Neural cell (in vitro differentiated cells): ENCODE results near the gene CTSL.

Experiments
- CTCF ChIP-seq: fragments of 450-650 bp; IDR thresholded peaks from 2 replicates; pipeline ENCODE4 v1.5.1; 2014; ENCODE audit warnings: antibody characterized with exemption, mild to moderate bottlenecking, moderate library complexity; ENCODE audit not compliant: poor library complexity, severe bottlenecking
- EP300 ChIP-seq: fragments of 450-650 bp; conservative IDR thresholded peaks from 2 replicates; pipeline ENCODE4 v1.6.1; 2014; ENCODE audit warnings: antibody characterized with exemption, mild to moderate bottlenecking, moderate library complexity; ENCODE audit not compliant: poor library complexity, severe bottlenecking
- EZH2 ChIP-seq: fragments of 200-600, 300-800 bp; shearing (Covaris generic), sonication (generic); IDR thresholded peaks from 2 replicates; pipeline ENCODE4 v1.6.1; 2014; ENCODE audit warnings: antibody characterized with exemption, low read length, borderline replicate concordance, mild to moderate bottlenecking; ENCODE audit not compliant: insufficient read depth, poor library complexity, severe bottlenecking
- MXI1 ChIP-seq: fragments of 450-650 bp; conservative IDR thresholded peaks from 2 replicates; pipeline ENCODE4 v1.6.1; 2014; ENCODE audit warnings: antibody characterized with exemption, mild to moderate bottlenecking; ENCODE audit not compliant: poor library complexity, severe bottlenecking
- POLR2AphosphoS5 ChIP-seq: IDR thresholded peaks from 2 replicates; pipeline ENCODE4 v1.6.1; 2012
- RAD21 ChIP-seq: fragments of 450-650 bp; conservative IDR thresholded peaks from 2 replicates; pipeline ENCODE4 v1.6.1; 2014; ENCODE audit warnings: antibody characterized with exemption, mild to moderate bottlenecking, moderate library complexity
- REST ChIP-seq: IDR thresholded peaks from 2 replicates; pipeline ENCODE4 v1.6.1; 2012; ENCODE audit warnings: borderline replicate concordance
- SMC3 ChIP-seq: fragments of 450-650 bp; conservative IDR thresholded peaks from 2 replicates; pipeline ENCODE4 v1.6.1; 2014; ENCODE audit warnings: antibody characterized with exemption, mild to moderate bottlenecking, moderate library complexity; ENCODE audit not compliant: poor library complexity
- TAF1 ChIP-seq: IDR thresholded peaks from 2 replicates; pipeline ENCODE4 v1.6.1; 2012; ENCODE audit warnings: low read depth

DNA sequence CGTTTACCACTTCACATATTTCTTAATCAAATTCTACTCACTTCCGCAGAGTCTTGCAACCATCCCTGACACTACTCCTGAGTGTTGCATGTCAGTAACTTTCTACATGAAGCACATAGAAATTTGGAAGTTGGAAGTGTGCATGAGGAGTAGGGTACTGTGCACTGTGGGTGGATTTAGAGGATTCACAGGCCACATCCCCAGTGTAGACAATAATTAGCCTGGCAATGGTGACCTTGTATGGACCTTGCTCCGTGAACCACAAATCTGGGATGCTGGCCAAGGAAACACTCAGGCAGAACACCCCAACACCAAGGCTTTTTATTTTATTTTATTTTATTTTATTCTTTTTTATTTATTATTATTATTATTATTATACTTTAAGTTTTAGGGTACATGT, 25.5 kb downstream of the CTSL start:
- no peak for TF ChIP-seq CTCF
- no peak for TF ChIP-seq EP300
- no peak for TF ChIP-seq SMC3
- no peak for TF ChIP-seq REST
- TF ChIP-seq MXI1, result no peak
- no peak for TF ChIP-seq EZH2
- TF ChIP-seq TAF1, result no peak
- no peak for TF ChIP-seq POLR2AphosphoS5
- TF ChIP-seq RAD21, result no peak
